Gastroesophageal sphincter (tissue), 4 donors: ENCODE measurements around the gene ARHGAP30. TPM values are rescaled to one million over a fixed set of nuclear protein-coding genes. Genes with fewer than 3 reads are reported as not detected.
"Not testable (repeated sequence)": the region's sequence is repeated elsewhere in the genome, so short reads cannot be mapped to it uniquely, and the experiment has no call there.

ENCODE experiments used
- ATAC-seq: fragments of 150-250 bp; one replicate; pipeline ENCODE4 v1.9.1; 2016; ENCODE audit warnings: mild to moderate bottlenecking, moderate library complexity
- H3K27ac ChIP-seq, 4 donors: fragments of 200-600 bp; sonication (generic) in 3 of 4; 1 replicate in 3 of 4; 2 replicates in 1 of 4; pipeline ENCODE4 v1.5.1; 2016 to 2019
- H3K27me3 ChIP-seq: fragments of 200-600 bp; sonication (generic); one replicate; pipeline ENCODE4 v1.5.1; 2019
- H3K36me3 ChIP-seq, 2 donors: fragments of 200-600 bp; sonication (generic); one replicate each; pipeline ENCODE4 v1.5.1; 2019; ENCODE audit warnings: control low read depth in 1 of 2
- H3K4me1 ChIP-seq, 3 donors: fragments of 200-600 bp; sonication (generic); 1 replicate in 2 of 3; 2 replicates in 1 of 3; pipeline ENCODE4 v1.5.1; 2016 to 2019; ENCODE audit warnings: control low read depth in 2 of 3
- H3K4me3 ChIP-seq, 2 donors: fragments of 200-600 bp; sonication (generic); one replicate each; pipeline ENCODE4 v1.5.1; 2019; ENCODE audit warnings: mild to moderate bottlenecking in 1 of 2, moderate library complexity in 1 of 2
- H3K9me3 ChIP-seq, 3 donors: fragments of 200-600 bp; sonication (generic); one replicate each; pipeline ENCODE4 v1.5.1; 2017 to 2019; ENCODE audit warnings: control low read depth in 2 of 3
- CTCF ChIP-seq, 4 experiments: fragments of 200-600 bp in 2 of 4; fragments of 450-650 bp in 2 of 4; sonication (generic) in 1 of 4; IDR thresholded peaks; one replicate each; pipeline ENCODE4 v1.5.1; 2017 to 2019; ENCODE audit warnings: antibody characterized with exemption in 4 of 4, mild to moderate bottlenecking in 2 of 4, moderate library complexity in 2 of 4
- EP300 ChIP-seq: sonication (generic); formaldehyde crosslinking; IDR thresholded peaks from one replicate; pipeline ENCODE4 v1.6.1; 2017; ENCODE audit warnings: antibody characterized with exemption, mild to moderate bottlenecking
- POLR2A ChIP-seq, 2 donors: fragments of 450-650 bp; IDR thresholded peaks; one replicate each; pipeline ENCODE4 v1.6.1; 2017; ENCODE audit warnings: antibody characterized with exemption in 2 of 2, mild to moderate bottlenecking in 2 of 2, moderate library complexity in 1 of 2
- POLR2AphosphoS5 ChIP-seq: sonication (generic); formaldehyde crosslinking; IDR thresholded peaks from one replicate; pipeline ENCODE4 v1.6.1; 2017; ENCODE audit warnings: antibody characterized with exemption
- WGBS, 2 donors: methylation state at CpG; one replicate each; pipeline ENCODE4 v1.1.5; 2018; ENCODE audit warnings: low coverage in 1 of 2; 5-methylcytosine and 5-hydroxymethylcytosine counted together
- total RNA-seq, 4 donors: library from RNA; depleted of rRNA; stranded (reverse); fragments of >200 nt; gene quantifications; one replicate each; pipeline ENCODE4 v1.1.0, GENCODE V29; 2016

The ARHGAP30 gene
- total RNA-seq, 4 donors from 2014 or later, result 1.9 to 11.6 (median 4.4) TPM

GRCh38 chr1:161066694-161067093, 3.0 kb downstream of the ARHGAP30 start:
- Histone ChIP-seq H3K27ac (no peak overlapping the region), H3K4me1 (no peaks in the 10 kb centered on the region), H3K9me3 (no peaks in the 10 kb centered on the region), H3K27me3 (peaks cover 31% of the 10 kb centered on the region), H3K36me3 (no peaks in the 10 kb centered on the region), H3K4me3 (no peak overlapping the region)
- WGBS, 2 donors, result 58 to 90% methylated on average over 2 to 3 of the region's 3 CpGs
- no peak for ATAC-seq
- no peak for TF ChIP-seq CTCF (IDR thresholded peaks at IDR 0.05)
- TF ChIP-seq EP300, result no peak
- no peak for TF ChIP-seq POLR2A (IDR thresholded peaks at IDR 0.05)
- no peak for TF ChIP-seq POLR2AphosphoS5

GRCh38 chr1:161065681-161066080, 4.0 kb downstream of the ARHGAP30 start:
- H3K4me1 ChIP-seq, H3K9me3 ChIP-seq, H3K36me3 ChIP-seq, H3K27ac ChIP-seq, ATAC-seq, H3K4me3 ChIP-seq: not testable (repeated sequence)
- peaks cover 34% of the 10 kb centered on the region for H3K27me3 ChIP-seq
- WGBS, 2 donors, result 79 to 89% methylated on average over 4 to 5 of the region's 7 CpGs

GRCh38 chr1:161063936-161064335, 5.8 kb downstream of the ARHGAP30 start:
- H3K36me3 ChIP-seq, ATAC-seq, H3K4me1 ChIP-seq, H3K4me3 ChIP-seq, H3K9me3 ChIP-seq, H3K27ac ChIP-seq: not testable (repeated sequence)
- peaks cover 38% of the 10 kb centered on the region for H3K27me3 ChIP-seq
- WGBS, 2 donors, result 52% methylated on average over 3 to 6 of the region's 6 CpGs

GRCh38 chr1:161061419-161061818, 8.3 kb downstream of the ARHGAP30 start:
- H3K4me3 ChIP-seq, result no peak overlapping the region
- no peak overlapping the region for H3K27ac ChIP-seq
- no peaks in the 10 kb centered on the region for H3K9me3 ChIP-seq
- ATAC-seq, result no peak
- TF ChIP-seq POLR2AphosphoS5 (no peak), CTCF (IDR thresholded peaks at IDR 0.05) (no peak), EP300 (no peak), POLR2A (IDR thresholded peaks at IDR 0.05) (no peak)
- peaks cover 41% of the 10 kb centered on the region for H3K27me3 ChIP-seq
- WGBS, 2 donors, result 95 to 100% methylated on average over 3 of the region's 4 CpGs
- no peaks in the 10 kb centered on the region for H3K36me3 ChIP-seq
- no peaks in the 10 kb centered on the region for H3K4me1 ChIP-seq

GRCh38 chr1:161059293-161059692, 10.4 kb downstream of the ARHGAP30 start:
- no peaks in the 10 kb centered on the region for H3K9me3 ChIP-seq
- WGBS, 2 donors, result 49 to 86% methylated on average over 4 of the region's 6 CpGs

GRCh38 chr1:161054805-161055204, 14.9 kb downstream of the ARHGAP30 start:
- TF ChIP-seq EP300 (no peak), POLR2AphosphoS5 (no peak)
- H3K4me1 ChIP-seq, result no peaks in the 10 kb centered on the region
- no peak for ATAC-seq
- H3K36me3 ChIP-seq, result peaks cover 0 to 5% of the 10 kb centered on the region in 2 donors
- no peaks in the 10 kb centered on the region for H3K9me3 ChIP-seq
- WGBS, 2 donors, result 88 to 89% methylated on average over 1 to 4 of the region's 7 CpGs
- no peak overlapping the region for H3K27ac ChIP-seq
- peaks cover 51% of the 10 kb centered on the region for H3K27me3 ChIP-seq
- H3K4me3 ChIP-seq, result no peak overlapping the region

More at GRCh38 chr1:161059293-161059692, 10.4 kb downstream of the ARHGAP30 start:
- no peak for ATAC-seq
- Histone ChIP-seq H3K4me1 (no peaks in the 10 kb centered on the region), H3K27me3 (peaks cover 47% of the 10 kb centered on the region), H3K27ac (no peak overlapping the region), H3K4me3 (no peak overlapping the region), H3K36me3 (no peaks in the 10 kb centered on the region)
- TF ChIP-seq CTCF (IDR thresholded peaks at IDR 0.05), result no peak
- TF ChIP-seq POLR2A (IDR thresholded peaks at IDR 0.05), result no peak
- no peak for TF ChIP-seq POLR2AphosphoS5
- no peak for TF ChIP-seq EP300
